GM21825 (cell line): ENCODE data around the gene BCAS3.

Source experiments
- ATAC-seq: cut with Tn5 transposase; IDR thresholded peaks from one replicate; pipeline ENCODE4 v1.9.1; 2021; ENCODE audit warnings: mild to moderate bottlenecking, moderate library complexity; ENCODE audit not compliant: unreplicated experiment

The BCAS3 gene

GRCh38 chr17:61385577-61386236, 708.1 kb downstream of the BCAS3 start:
- no peak for ATAC-seq

- ATAC-seq: no peak
Measured at GRCh38 chr17:61386251-61386650, 708.6 kb downstream of the BCAS3 start.

GRCh38 chr17:61387011-61387410, 709.4 kb downstream of the BCAS3 start:
- no peak for ATAC-seq

GRCh38 chr17:61387511-61388305, 710.1 kb downstream of the BCAS3 start:
- no peak for ATAC-seq

GRCh38 chr17:61388561-61389356, 711.1 kb downstream of the BCAS3 start:
- ATAC-seq: no peak

- ATAC-seq: no peak
Measured at GRCh38 chr17:61389670-61390478, 712.2 kb downstream of the BCAS3 start.

- no peak for ATAC-seq
Measured at GRCh38 chr17:61390479-61390791, 712.8 kb downstream of the BCAS3 start.

GRCh38 chr17:61391595-61392291, 714.1 kb downstream of the BCAS3 start:
- ATAC-seq: no peak

GRCh38 chr17:61392679-61393078, 715.0 kb downstream of the BCAS3 start:
- no peak for ATAC-seq

GRCh38 chr17:61393550-61393903, 715.9 kb downstream of the BCAS3 start:
- no peak for ATAC-seq

- no peak for ATAC-seq
Measured at GRCh38 chr17:61393904-61394629, 716.4 kb downstream of the BCAS3 start.

GRCh38 chr17:61394630-61395408, 717.2 kb downstream of the BCAS3 start:
- no peak for ATAC-seq

- no peak for ATAC-seq
Measured at GRCh38 chr17:61395409-61395982, 717.8 kb downstream of the BCAS3 start.

GRCh38 chr17:61395983-61396585, 718.4 kb downstream of the BCAS3 start:
- ATAC-seq: no peak

- ATAC-seq: no peak
Measured at GRCh38 chr17:61396586-61397085, 719.0 kb downstream of the BCAS3 start.

GRCh38 chr17:61397086-61397842, 719.6 kb downstream of the BCAS3 start:
- ATAC-seq: no peak

- ATAC-seq: no peak
Measured at GRCh38 chr17:61398721-61399130, 721.1 kb downstream of the BCAS3 start.
